Body of pancreas (tissue), 4 donors: ENCODE measurements around the gene MAP2K5.

Source experiments
- CTCF ChIP-seq, 7 experiments: fragments of 450-650 bp in 4 of 7; fragments of 200-600 bp in 3 of 7; sonication (generic) in 3 of 7; IDR thresholded peaks; one replicate each; pipeline ENCODE4 v1.5.1; 2016 to 2019; ENCODE audit warnings: antibody characterized with exemption in 7 of 7
- POLR2A ChIP-seq, 3 donors: fragments of 450-650 bp; IDR thresholded peaks; one replicate each; pipeline ENCODE4 v1.6.1; 2016; ENCODE audit warnings: antibody characterized with exemption in 3 of 3, mild to moderate bottlenecking in 2 of 3

- TF ChIP-seq CTCF (IDR thresholded peaks at IDR 0.05) (no peak), POLR2A (IDR thresholded peaks at IDR 0.05) (no peak)
Measured at GRCh38 chr15:67554580-67554979, 12.1 kb downstream of the MAP2K5 start.
